Body of pancreas (tissue), 4 donors: ENCODE measurements around the gene ZNF862. TPM values are rescaled to one million over a fixed set of nuclear protein-coding genes. Genes with fewer than 3 reads are reported as not detected.

Experiments used
- ATAC-seq: fragments of 150-250 bp; one replicate; pipeline ENCODE4 v1.9.1; 2016
- DNase-seq, 4 donors: peaks; one replicate each; pipeline ENCODE4 v3.0.0-alpha.2; 2019
- H3K27ac ChIP-seq, 4 donors: fragments of 200-600 bp; sonication (generic); 1 replicate in 3 of 4; 2 replicates in 1 of 4; pipeline versions ENCODE4 v1.5.1 to v1.6.1; 2016 to 2019; ENCODE audit warnings: mild to moderate bottlenecking in 1 of 4, mixed read lengths in 1 of 4, moderate library complexity in 1 of 4
- H3K27me3 ChIP-seq, 2 donors: fragments of 200-600 bp; sonication (generic); one replicate each; pipeline ENCODE4 v1.6.0; 2016; ENCODE audit warnings: mild to moderate bottlenecking in 1 of 2
- H3K36me3 ChIP-seq, 2 donors: fragments of 200-600 bp; sonication (generic); replicated peaks in 1 of 2; 2 replicates each; pipeline ENCODE4 v1.5.1; 2016; ENCODE audit warnings: low read depth in 2 of 2; ENCODE audit not compliant: insufficient read depth in 1 of 2
- H3K4me1 ChIP-seq: fragments of 200-600 bp; sonication (generic); one replicate; pipeline ENCODE4 v1.6.0; 2016
- H3K4me3 ChIP-seq, 2 donors: fragments of 200-600 bp; sonication (generic); 1 replicate in 1 of 2; 2 replicates in 1 of 2; pipeline ENCODE4 v1.5.1; 2016 to 2019
- H3K9me3 ChIP-seq, 3 donors: fragments of 200-600 bp; sonication (generic); 1 replicate in 2 of 3; 2 replicates in 1 of 3; pipeline ENCODE4 v1.5.1; 2016
- POLR2A ChIP-seq, 3 donors: fragments of 450-650 bp; IDR thresholded peaks; one replicate each; pipeline ENCODE4 v1.6.1; 2016; ENCODE audit warnings: antibody characterized with exemption in 3 of 3, mild to moderate bottlenecking in 2 of 3
- WGBS, 2 donors: methylation state at CpG; one replicate each; pipeline ENCODE4 v1.1.5; 2017; 5-methylcytosine and 5-hydroxymethylcytosine counted together
- intact Hi-C: fragments of 100-400 bp; cut with DNase I; formaldehyde crosslinking; loops from one replicate; pipeline ENCODE4 v1.15.1; 2023
- total RNA-seq, 2 donors: library from RNA; depleted of rRNA; stranded (reverse); fragments of >200 nt; gene quantifications; one replicate each; pipeline ENCODE4 v1.1.0, GENCODE V29; 2016
- TF ChIP-seq, protein P1 (sequence below), 7 experiments: fragments of 450-650 bp in 4 of 7; fragments of 200-600 bp in 3 of 7; sonication (generic) in 3 of 7; IDR thresholded peaks; one replicate each; pipeline ENCODE4 v1.5.1; 2016 to 2019; ENCODE audit warnings: antibody characterized with exemption in 7 of 7

ZNF862 gene
- total RNA-seq, 2 donors from 2014 or later = 10.9 to 18.8 TPM

DNA sequence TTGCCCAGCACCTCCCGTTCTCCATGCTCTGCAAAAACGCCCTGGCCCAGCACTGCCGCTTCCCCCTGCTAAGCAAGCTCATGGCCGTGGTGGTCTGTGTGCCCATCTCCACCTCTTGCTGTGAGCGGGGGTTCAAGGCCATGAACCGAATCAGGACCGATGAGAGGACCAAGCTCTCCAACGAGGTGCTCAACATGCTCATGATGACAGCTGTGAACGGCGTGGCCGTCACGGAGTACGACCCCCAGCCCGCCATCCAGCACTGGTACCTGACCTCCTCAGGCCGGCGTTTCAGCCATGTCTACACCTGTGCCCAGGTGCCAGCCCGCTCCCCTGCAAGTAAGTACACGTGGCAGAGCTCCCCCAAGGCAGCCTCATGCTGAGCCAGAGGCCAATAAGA lies 24.0 kb downstream of the ZNF862 start:
- ATAC-seq (no peak), DNase-seq (no peak)
- no peaks in the 10 kb centered on the region for H3K27me3 ChIP-seq
- intact Hi-C loops = no loop called here
- H3K9me3 ChIP-seq = no peaks in the 10 kb centered on the region
- no peak overlapping the region for H3K27ac ChIP-seq
- TF ChIP-seq, protein P1, sequence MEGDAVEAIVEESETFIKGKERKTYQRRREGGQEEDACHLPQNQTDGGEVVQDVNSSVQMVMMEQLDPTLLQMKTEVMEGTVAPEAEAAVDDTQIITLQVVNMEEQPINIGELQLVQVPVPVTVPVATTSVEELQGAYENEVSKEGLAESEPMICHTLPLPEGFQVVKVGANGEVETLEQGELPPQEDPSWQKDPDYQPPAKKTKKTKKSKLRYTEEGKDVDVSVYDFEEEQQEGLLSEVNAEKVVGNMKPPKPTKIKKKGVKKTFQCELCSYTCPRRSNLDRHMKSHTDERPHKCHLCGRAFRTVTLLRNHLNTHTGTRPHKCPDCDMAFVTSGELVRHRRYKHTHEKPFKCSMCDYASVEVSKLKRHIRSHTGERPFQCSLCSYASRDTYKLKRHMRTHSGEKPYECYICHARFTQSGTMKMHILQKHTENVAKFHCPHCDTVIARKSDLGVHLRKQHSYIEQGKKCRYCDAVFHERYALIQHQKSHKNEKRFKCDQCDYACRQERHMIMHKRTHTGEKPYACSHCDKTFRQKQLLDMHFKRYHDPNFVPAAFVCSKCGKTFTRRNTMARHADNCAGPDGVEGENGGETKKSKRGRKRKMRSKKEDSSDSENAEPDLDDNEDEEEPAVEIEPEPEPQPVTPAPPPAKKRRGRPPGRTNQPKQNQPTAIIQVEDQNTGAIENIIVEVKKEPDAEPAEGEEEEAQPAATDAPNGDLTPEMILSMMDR (IDR thresholded peaks at IDR 0.05) = no peak
- no peak for TF ChIP-seq POLR2A (IDR thresholded peaks at IDR 0.05)
- WGBS, 2 donors = 93 to 94% methylated on average over 3 to 18 of the region's 18 CpGs
- no peak overlapping the region for H3K4me3 ChIP-seq
- H3K4me1 ChIP-seq = no peaks in the 10 kb centered on the region
- H3K36me3 ChIP-seq = peaks cover 6 to 7% of the 10 kb centered on the region in 2 donors

DNA sequence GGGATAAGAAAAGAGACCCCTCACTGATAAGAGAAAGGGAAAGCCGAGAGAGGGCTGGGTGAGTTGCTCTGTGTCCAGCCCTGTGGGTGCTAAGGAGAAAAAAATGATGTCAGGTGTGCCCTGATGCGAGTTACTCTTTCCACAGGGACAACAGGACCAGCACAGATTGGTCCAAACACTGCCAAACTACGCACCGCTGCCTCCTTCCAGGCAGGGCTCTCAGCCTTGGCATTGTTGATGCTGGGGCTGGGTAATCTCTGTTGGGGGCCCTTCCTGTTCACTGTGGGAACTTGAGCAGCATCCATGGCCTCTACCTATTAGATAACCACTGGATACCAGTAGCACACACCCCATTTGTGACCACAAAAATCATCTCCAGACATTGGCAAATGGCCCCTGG lies 25.3 kb downstream of the ZNF862 start:
- Histone ChIP-seq H3K9me3 (no peaks in the 10 kb centered on the region), H3K4me1 (no peaks in the 10 kb centered on the region), H3K36me3 (peaks cover 6 to 7% of the 10 kb centered on the region in 2 donors), H3K4me3 (no peak overlapping the region), H3K27me3 (no peaks in the 10 kb centered on the region), H3K27ac (no peak overlapping the region)
- intact Hi-C loops = no loop called here
- no peak for DNase-seq
- WGBS, 2 donors = 89 to 98% methylated on average over 3 to 4 of the region's 4 CpGs
- TF ChIP-seq, protein P1 (IDR thresholded peaks at IDR 0.05) = no peak
- TF ChIP-seq POLR2A (IDR thresholded peaks at IDR 0.05) = no peak
- no peak for ATAC-seq

DNA sequence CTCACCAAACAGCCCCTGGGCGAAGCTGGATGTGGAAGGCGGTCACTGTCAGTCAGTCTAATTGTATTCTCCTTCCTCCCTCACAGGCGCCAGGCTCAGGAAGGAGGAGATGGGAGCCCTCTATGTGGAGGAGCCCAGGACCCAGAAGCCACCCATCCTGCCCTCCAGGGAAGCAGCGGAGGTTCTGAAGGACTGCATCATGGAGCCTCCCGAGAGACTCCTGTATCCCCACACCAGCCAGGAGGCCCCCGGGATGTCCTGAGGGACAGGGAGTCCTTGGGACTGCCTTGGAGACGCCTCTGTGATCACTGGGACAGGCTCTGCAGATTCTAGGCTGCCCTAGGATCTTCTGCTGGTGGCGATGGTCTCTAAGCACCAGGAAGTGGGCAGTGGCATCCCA lies 25.8 kb downstream of the ZNF862 start:
- Histone ChIP-seq H3K4me3 (no peak overlapping the region), H3K36me3 (peaks cover 6 to 7% of the 10 kb centered on the region in 2 donors), H3K27ac (no peak overlapping the region), H3K9me3 (no peaks in the 10 kb centered on the region), H3K4me1 (no peaks in the 10 kb centered on the region), H3K27me3 (no peaks in the 10 kb centered on the region)
- no peak for TF ChIP-seq POLR2A (IDR thresholded peaks at IDR 0.05)
- TF ChIP-seq, protein P1 (IDR thresholded peaks at IDR 0.05) = no peak
- intact Hi-C loops = no loop called here
- WGBS, 2 donors = 88 to 100% methylated on average over 3 to 8 of the region's 8 CpGs
- DNase-seq (no peak), ATAC-seq (no peak)

- 91 to 94% methylated on average over 10 of the region's 12 CpGs for WGBS, 2 donors
- intact Hi-C loops = no loop called here
- H3K27ac ChIP-seq = no peak overlapping the region
- no peak for ATAC-seq
- no peaks in the 10 kb centered on the region for H3K27me3 ChIP-seq
- no peaks in the 10 kb centered on the region for H3K4me1 ChIP-seq
- no peak overlapping the region for H3K4me3 ChIP-seq
- H3K36me3 ChIP-seq = peaks cover 2 to 7% of the 10 kb centered on the region in 2 donors
- TF ChIP-seq, protein P1 (IDR thresholded peaks at IDR 0.05) = no peak
- TF ChIP-seq POLR2A (IDR thresholded peaks at IDR 0.05) = no peak
- DNase-seq = no peak
- no peaks in the 10 kb centered on the region for H3K9me3 ChIP-seq
Observed at GRCh38 chr7:149864751-149865150, 26.6 kb downstream of the ZNF862 start.

DNA sequence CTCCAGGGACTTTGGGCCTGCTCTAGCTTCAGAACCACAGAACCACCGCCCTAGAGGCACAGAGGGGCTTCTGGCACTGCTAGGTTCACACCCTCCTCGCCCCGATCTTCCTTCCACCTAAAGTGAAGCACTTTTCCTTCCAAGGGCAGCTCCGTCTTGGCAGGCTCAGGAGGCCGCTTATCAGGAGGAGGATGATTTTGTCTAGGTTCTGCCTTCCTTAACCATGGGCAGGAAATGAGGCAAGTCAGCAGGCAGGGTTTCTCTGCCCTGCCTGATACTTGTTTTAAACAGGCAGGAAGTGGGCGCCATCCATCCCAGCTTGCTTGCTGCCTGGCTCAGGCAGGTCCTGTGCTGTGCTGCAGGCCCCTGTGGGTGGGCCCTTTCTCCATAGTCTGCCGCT lies 27.3 kb downstream of the ZNF862 start:
- DNase-seq (no peak), ATAC-seq (no peak)
- Histone ChIP-seq H3K4me3 (no peak overlapping the region), H3K4me1 (no peaks in the 10 kb centered on the region), H3K36me3 (peaks cover 2 to 7% of the 10 kb centered on the region in 2 donors), H3K27ac (no peak overlapping the region), H3K9me3 (no peaks in the 10 kb centered on the region), H3K27me3 (no peaks in the 10 kb centered on the region)
- intact Hi-C loops = no loop called here
- 74 to 89% methylated on average over 5 to 7 of the region's 7 CpGs for WGBS, 2 donors
- no peak for TF ChIP-seq POLR2A (IDR thresholded peaks at IDR 0.05)
- TF ChIP-seq, protein P1 (IDR thresholded peaks at IDR 0.05) = no peak
